HEK293 (cell line): ENCODE results near the gene ADCYAP1R1.

ENCODE experiments used
- CTCF ChIA-PET: fragments of 350-600 bp; formaldehyde crosslinking; extraction: SDS; loops from one replicate; lab custom pipeline; 2021; ENCODE audit warnings: antibody characterized with exemption; lab: Yijun Ruan, JAX
- POLR2A ChIA-PET: fragments of 300-600 bp; formaldehyde crosslinking; extraction: SDS; loops from one replicate; lab custom pipeline; 2020; ENCODE audit warnings: antibody characterized with exemption, inconsistent platforms; lab: Yijun Ruan, JAX
- H3K27ac ChIP-seq: fragments of 200-500 bp; sonication (Bioruptor generic); 2 replicates; pipeline ENCODE4 v1.5.1; 2014; ENCODE audit warnings: low read depth, low read length, control low read depth, inconsistent platforms; ENCODE audit errors: extremely low read depth
- H3K36me3 ChIP-seq, 2 experiments: fragments of 200-500 bp in 1 of 2; sonication (Bioruptor generic) in 1 of 2; 1 replicate in 1 of 2; 2 replicates in 1 of 2; pipeline ENCODE4 v1.5.1; 2014 to 2017; ENCODE audit warnings: inconsistent platforms in 2 of 2, low read length in 2 of 2; ENCODE audit not compliant: control insufficient read depth in 2 of 2, insufficient read depth in 1 of 2
- H3K4me1 ChIP-seq: fragments of 200-500 bp; sonication (Bioruptor generic); 2 replicates; pipeline ENCODE4 v1.5.1; 2014; ENCODE audit warnings: mild to moderate bottlenecking, low read length, inconsistent platforms; ENCODE audit not compliant: control insufficient read depth, insufficient read depth
- H3K4me3 ChIP-seq: 2 replicates; pipeline ENCODE4 v1.5.1; 2011; ENCODE audit warnings: low read depth, mild to moderate bottlenecking, control low read depth, low read length, moderate library complexity
- H3K9me3 ChIP-seq: fragments of 200-500 bp; sonication (Bioruptor generic); 2 replicates; pipeline ENCODE4 v1.5.1; 2014; ENCODE audit warnings: low read depth, low read length, inconsistent platforms; ENCODE audit not compliant: control insufficient read depth, insufficient read depth
- KLF8 ChIP-seq: fragments of 450-650 bp; formaldehyde crosslinking; IDR thresholded peaks from 2 replicates; pipeline ENCODE4 v1.5.1; 2016; ENCODE audit warnings: missing biosample characterization, missing genetic modification characterization
- KLF9 ChIP-seq: fragments of 450-650 bp; formaldehyde crosslinking; IDR thresholded peaks from 2 replicates; pipeline ENCODE4 v1.5.1; 2016; ENCODE audit warnings: missing biosample characterization, missing genetic modification characterization, low read depth
- MZF1 ChIP-seq: fragments of 450-650 bp; formaldehyde crosslinking; IDR thresholded peaks from 2 replicates; pipeline ENCODE4 v1.5.1; 2017; ENCODE audit warnings: missing biosample characterization, missing genetic modification characterization, borderline replicate concordance
- OVOL3 ChIP-seq: fragments of 450-650 bp; formaldehyde crosslinking; IDR thresholded peaks from 2 replicates; pipeline ENCODE4 v1.5.1; 2016; ENCODE audit warnings: missing biosample characterization, missing genetic modification characterization
- ZEB2 ChIP-seq: fragments of 450-650 bp; formaldehyde crosslinking; IDR thresholded peaks from 2 replicates; pipeline ENCODE4 v1.5.1; 2016; ENCODE audit warnings: missing biosample characterization, missing genetic modification characterization
- ZNF114 ChIP-seq: fragments of 450-650 bp; formaldehyde crosslinking; IDR thresholded peaks from 2 replicates; pipeline ENCODE4 v1.5.0; 2017; ENCODE audit warnings: missing biosample characterization, missing genetic modification characterization
- ZNF155 ChIP-seq: fragments of 450-650 bp; formaldehyde crosslinking; IDR thresholded peaks from 2 replicates; pipeline ENCODE4 v1.5.1; 2016; ENCODE audit warnings: missing biosample characterization, missing genetic modification characterization
- ZNF16 ChIP-seq: fragments of 450-650 bp; formaldehyde crosslinking; IDR thresholded peaks from 2 replicates; pipeline ENCODE4 v1.5.1; 2016; ENCODE audit warnings: low read depth, missing biosample characterization, missing genetic modification characterization
- ZNF48 ChIP-seq: fragments of 450-650 bp; formaldehyde crosslinking; IDR thresholded peaks from 2 replicates; pipeline ENCODE4 v1.5.1; 2016; ENCODE audit warnings: missing biosample characterization, missing genetic modification characterization
- ZNF558 ChIP-seq: fragments of 450-650 bp; formaldehyde crosslinking; IDR thresholded peaks from 2 replicates; pipeline ENCODE4 v1.5.1; 2016; ENCODE audit warnings: missing biosample characterization, missing genetic modification characterization
- ZNF596 ChIP-seq: fragments of 450-650 bp; IDR thresholded peaks from 2 replicates; pipeline ENCODE4 v1.5.0; 2018; ENCODE audit warnings: missing biosample characterization, mild to moderate bottlenecking, missing genetic modification characterization, moderate library complexity
- ZNF629 ChIP-seq: fragments of 450-650 bp; formaldehyde crosslinking; IDR thresholded peaks from 2 replicates; pipeline ENCODE4 v1.5.1; 2017; ENCODE audit warnings: missing biosample characterization, missing genetic modification characterization
- ZNF670 ChIP-seq: fragments of 450-650 bp; formaldehyde crosslinking; IDR thresholded peaks from 2 replicates; pipeline ENCODE4 v1.5.1; 2016; ENCODE audit warnings: missing biosample characterization, missing genetic modification characterization, low read depth
- ZNF792 ChIP-seq: fragments of 450-650 bp; formaldehyde crosslinking; IDR thresholded peaks from 2 replicates; pipeline ENCODE4 v1.5.1; 2016; ENCODE audit warnings: missing biosample characterization, missing genetic modification characterization

ADCYAP1R1 gene

DNA sequence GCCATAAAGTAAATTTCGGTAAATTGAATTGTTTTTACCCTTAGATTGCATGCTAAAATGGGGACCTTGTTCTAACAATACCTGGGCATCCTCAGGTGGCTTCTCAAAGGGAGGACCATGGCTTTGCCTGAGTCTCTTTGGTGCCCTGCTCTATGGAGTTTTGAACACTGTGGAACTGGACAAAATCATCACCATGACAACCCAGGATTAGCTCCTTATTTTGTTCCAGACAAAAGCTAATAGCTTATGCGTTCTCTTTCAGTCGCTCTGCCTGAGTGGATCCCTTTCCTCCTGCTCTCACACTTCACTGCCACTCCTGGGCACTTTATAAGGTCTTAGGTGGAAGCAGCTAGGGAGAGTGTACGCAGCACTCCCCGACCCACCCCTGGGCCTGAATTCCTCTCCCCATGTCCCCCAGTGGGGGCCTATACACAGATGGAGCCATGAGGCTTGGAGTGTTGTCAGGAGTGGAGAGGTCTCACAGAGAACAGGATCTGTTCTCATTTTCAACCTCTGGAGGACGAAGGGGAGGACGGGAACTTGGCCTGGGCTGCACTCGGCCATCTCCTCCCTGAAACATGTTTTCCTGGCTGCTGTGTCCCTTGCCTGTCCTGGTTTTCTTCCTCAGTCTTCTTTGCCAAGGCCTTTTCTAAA lies 19.0 kb downstream of the ADCYAP1R1 start:
- CTCF ChIA-PET = interaction anchor here (0.6 to 0.9 kb wide), 2 partner anchors 132 kb away, joined by 3 to 4 read pairs; no protein-coding TSS in a partner anchor
- H3K9me3 ChIP-seq = no peaks in the 10 kb centered on the region
- H3K4me1 ChIP-seq = no peaks in the 10 kb centered on the region
- POLR2A ChIA-PET = no interaction called here
- no peaks in the 10 kb centered on the region for H3K36me3 ChIP-seq
- H3K27ac ChIP-seq = no peak overlapping the region
- no peak overlapping the region for H3K4me3 ChIP-seq
- TF ChIP-seq ZNF558 (tag by site-specific recombination) = no peak
- no peak for TF ChIP-seq ZNF596 (tag by site-specific recombination)
- TF ChIP-seq ZNF114 = no peak
- TF ChIP-seq ZNF16 (tag by site-specific recombination) = no peak

GRCh38 chr7:31071645-31072029 lies 19.5 kb downstream of the ADCYAP1R1 start:
- TF ChIP-seq MZF1 (tag by site-specific recombination) (no peak), ZNF670 (tag by site-specific recombination) (no peak), ZNF792 (tag by site-specific recombination) (no peak), ZNF629 (tag by site-specific recombination) (no peak)
- no peak overlapping the region for H3K4me3 ChIP-seq
- H3K4me1 ChIP-seq = no peaks in the 10 kb centered on the region
- H3K36me3 ChIP-seq = no peaks in the 10 kb centered on the region
- H3K27ac ChIP-seq = no peak overlapping the region
- ChIA-PET POLR2A (no interaction called here), CTCF (interaction anchor here (0.6 to 1.3 kb wide), 2 partner anchors 51 to 132 kb away, joined by 3 read pairs; no protein-coding TSS in a partner anchor)
- H3K9me3 ChIP-seq = no peaks in the 10 kb centered on the region

GRCh38 chr7:31073326-31074119 lies 21.4 kb downstream of the ADCYAP1R1 start:
- POLR2A ChIA-PET = no interaction called here
- Histone ChIP-seq H3K27ac (no peak overlapping the region), H3K36me3 (no peaks in the 10 kb centered on the region), H3K9me3 (no peaks in the 10 kb centered on the region), H3K4me3 (no peak overlapping the region), H3K4me1 (no peaks in the 10 kb centered on the region)
- CTCF ChIA-PET = interaction anchor here (0.6 to 1.5 kb wide), 4 partner anchors 17 to 1258 kb away, joined by 3 to 4 read pairs (median 3); no protein-coding TSS in a partner anchor
- TF ChIP-seq ZNF155 (tag by site-specific recombination) (no peak), ZNF48 (tag by site-specific recombination) (no peak)

DNA sequence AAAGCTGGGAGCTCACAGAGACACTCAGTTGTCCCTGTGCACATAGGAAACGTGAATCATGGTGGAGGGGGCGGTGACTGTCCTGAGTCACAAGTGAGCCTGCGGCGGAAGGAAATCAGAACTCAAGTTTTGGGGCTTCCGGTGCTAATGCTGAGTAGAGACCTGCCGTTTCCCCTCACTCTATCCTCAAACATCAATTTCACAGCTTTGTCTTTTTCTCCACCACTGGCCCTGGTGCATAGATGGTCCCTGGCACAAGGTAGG lies 21.9 kb downstream of the ADCYAP1R1 start:
- Histone ChIP-seq H3K4me3 (no peak overlapping the region), H3K36me3 (no peaks in the 10 kb centered on the region), H3K27ac (no peak overlapping the region), H3K9me3 (no peaks in the 10 kb centered on the region), H3K4me1 (no peaks in the 10 kb centered on the region)
- ChIA-PET CTCF (interaction anchor here (0.9 to 1.5 kb wide), 2 partner anchors 17 to 32 kb away, joined by 3 to 4 read pairs; no protein-coding TSS in a partner anchor), POLR2A (no interaction called here)
- TF ChIP-seq OVOL3 (tag by site-specific recombination) (no peak), ZEB2 (tag by site-specific recombination) (no peak), KLF9 (tag by site-specific recombination) (no peak), KLF8 (tag by site-specific recombination) (no peak)
